Measurements from ENCODE around the gene OR2A25. TPM values are rescaled to one million over a fixed set of nuclear protein-coding genes. Genes with fewer than 3 reads are reported as not detected.

OR2A25 gene
- total RNA-seq, 1 donor from 2014 or later: not detected

- no peak overlapping the region for H3K4me3 ChIP-seq (ENCODE audit: low read depth, low read length)
- peak; percentile 38 for TF ChIP-seq CTCF (conservative IDR thresholded peaks at IDR 0.05; ENCODE audit: low read depth, low read length)
- DNase-seq (ENCODE audit: low read depth): no peak
Measured at GRCh38 chr7:144063710-144064109, 5.9 kb upstream of the OR2A25 start.

GRCh38 chr7:144069953-144070352 is 342 bp downstream of the OR2A25 start:
- no peak for DNase-seq (ENCODE audit: low read depth)
- no peak for TF ChIP-seq CTCF (conservative IDR thresholded peaks at IDR 0.05; ENCODE audit: low read depth, low read length)
- H3K4me3 ChIP-seq (ENCODE audit: low read depth, low read length): no peak overlapping the region

GRCh38 chr7:144074374-144074773 is 4.8 kb downstream of the OR2A25 start:
- H3K4me3 ChIP-seq (ENCODE audit: low read depth, low read length): no peak overlapping the region
- no peak for TF ChIP-seq CTCF (conservative IDR thresholded peaks at IDR 0.05; ENCODE audit: low read depth, low read length)
- no peak for DNase-seq (ENCODE audit: low read depth)

- DNase-seq (ENCODE audit: low read depth): no peak
- no peak within 1 kb of the TSS for H3K4me3 ChIP-seq (ENCODE audit: low read depth, low read length)
- no peak for TF ChIP-seq CTCF (conservative IDR thresholded peaks at IDR 0.05; ENCODE audit: low read depth, low read length)
Measured at GRCh38 chr7:144085978-144086377, 16.4 kb downstream of the OR2A25 start, which contains the start of gene OR2A12. Gene OR2A12 (plus strand): TSS chr7:144086278. CDS start chr7:144095108, 8,830 bp downstream.

- DNase-seq (ENCODE audit: low read depth): no peak
- no peak for TF ChIP-seq CTCF (conservative IDR thresholded peaks at IDR 0.05; ENCODE audit: low read depth, low read length)
- no peak overlapping the region for H3K4me3 ChIP-seq (ENCODE audit: low read depth, low read length)
Measured at GRCh38 chr7:144086730-144087129, 17.1 kb downstream of the OR2A25 start.

GRCh38 chr7:144087230-144087629 is 17.6 kb downstream of the OR2A25 start:
- no peak overlapping the region for H3K4me3 ChIP-seq (ENCODE audit: low read depth, low read length)
- no peak for TF ChIP-seq CTCF (conservative IDR thresholded peaks at IDR 0.05; ENCODE audit: low read depth, low read length)
- no peak for DNase-seq (ENCODE audit: low read depth)

- no peak for DNase-seq (ENCODE audit: low read depth)
- no peak overlapping the region for H3K4me3 ChIP-seq (ENCODE audit: low read depth, low read length)
- no peak for TF ChIP-seq CTCF (conservative IDR thresholded peaks at IDR 0.05; ENCODE audit: low read depth, low read length)
Measured at GRCh38 chr7:144090667-144091066, 21.1 kb downstream of the OR2A25 start.
